GM23338 (cell line): ENCODE data around the gene ADGRD1. TPM values are rescaled to one million over a fixed set of nuclear protein-coding genes. Genes with fewer than 3 reads are reported as not detected.

Experiments used
- ATAC-seq: fragments of 200-7000 bp; cut with Tn5 transposase; 3 replicates; pipeline ENCODE4 v1.9.1; 2020
- DNase-seq: peaks from one replicate; pipeline ENCODE4 v3.0.0-alpha.2; 2015; ENCODE audit warnings: low spot score
- H2AFZ ChIP-seq: fragments of 200-600 bp; sonication (generic); 2 replicates; pipeline ENCODE4 v1.8.0; 2016; ENCODE audit warnings: antibody characterized with exemption, mild to moderate bottlenecking, moderate library complexity
- H3F3A ChIP-seq: fragments of 200-600 bp; sonication (generic); replicated peaks from 2 replicates; pipeline ENCODE4 v1.8.0; 2017; ENCODE audit warnings: antibody characterized with exemption, mixed run types, low read depth
- H3K27ac ChIP-seq: fragments of 200-600 bp; sonication (generic); 2 replicates; pipeline ENCODE4 v1.6.1; 2016; ENCODE audit warnings: low read depth
- H3K27me3 ChIP-seq: fragments of 200-600 bp; sonication (generic); 2 replicates; pipeline ENCODE4 v1.8.0; 2016; ENCODE audit warnings: mild to moderate bottlenecking, mixed run types, moderate library complexity; ENCODE audit not compliant: insufficient read depth
- H3K36me3 ChIP-seq: fragments of 200-600 bp; sonication (generic); 2 replicates; pipeline ENCODE4 v1.8.0; 2016; ENCODE audit warnings: mild to moderate bottlenecking; ENCODE audit not compliant: insufficient read depth
- H3K4me1 ChIP-seq: fragments of 200-600 bp; sonication (generic); 2 replicates; pipeline ENCODE4 v1.8.0; 2016; ENCODE audit warnings: mild to moderate bottlenecking, moderate library complexity; ENCODE audit not compliant: insufficient read depth
- H3K4me2 ChIP-seq: fragments of 200-600 bp; sonication (generic); 2 replicates; pipeline ENCODE4 v1.7.1; 2017; ENCODE audit warnings: mixed run types
- H3K4me3 ChIP-seq: fragments of 200-600 bp; sonication (generic); 2 replicates; pipeline ENCODE4 v1.6.1; 2016; ENCODE audit warnings: mixed run types
- H3K79me2 ChIP-seq: fragments of 200-600 bp; sonication (generic); replicated peaks from 2 replicates; pipeline ENCODE4 v1.8.0; 2017; ENCODE audit warnings: mild to moderate bottlenecking; ENCODE audit not compliant: insufficient read depth
- H3K9me2 ChIP-seq: fragments of 200-600 bp; sonication (generic); 2 replicates; pipeline ENCODE4 v1.8.0; 2017; ENCODE audit not compliant: insufficient read depth
- H4K20me1 ChIP-seq: fragments of 200-600 bp; sonication (generic); replicated peaks from 2 replicates; pipeline ENCODE4 v1.8.0; 2017; ENCODE audit warnings: mild to moderate bottlenecking; ENCODE audit not compliant: insufficient read depth
- H3K27ac Mint-ChIP-seq: 2 replicates; pipeline ENCODE4 v1.8.0; 2020; ENCODE audit warnings: inconsistent platforms, mild to moderate bottlenecking, moderate library complexity, mixed read lengths
- H3K27me3 Mint-ChIP-seq: 3 replicates; pipeline ENCODE4 v1.8.0; 2022; ENCODE audit warnings: low read depth, mild to moderate bottlenecking, moderate library complexity, mixed read lengths, inconsistent platforms; ENCODE audit not compliant: insufficient read depth, poor library complexity
- H3K36me3 Mint-ChIP-seq: 3 replicates; pipeline ENCODE4 v1.8.0; 2021; ENCODE audit warnings: low read depth, mild to moderate bottlenecking, inconsistent platforms, moderate library complexity, mixed read lengths
- H3K4me1 Mint-ChIP-seq: 3 replicates; pipeline ENCODE4 v1.8.0; 2020; ENCODE audit warnings: mild to moderate bottlenecking, inconsistent platforms, mixed read lengths
- H3K4me3 Mint-ChIP-seq: 3 replicates; pipeline ENCODE4 v1.8.0; 2021; ENCODE audit warnings: moderate library complexity, mild to moderate bottlenecking, inconsistent platforms, mixed read lengths
- H3K9me3 Mint-ChIP-seq: 3 replicates; pipeline ENCODE4 v1.8.0; 2020; ENCODE audit warnings: moderate library complexity, mild to moderate bottlenecking, inconsistent platforms, mixed read lengths
- EZH2 ChIP-seq: fragments of 200-600 bp; sonication (generic); IDR thresholded peaks from one replicate; pipeline ENCODE4 v1.8.0; 2017; ENCODE audit warnings: antibody characterized with exemption, mild to moderate bottlenecking, low read depth; ENCODE audit not compliant: unreplicated experiment
- EZH2phosphoT487 ChIP-seq: fragments of 200-600 bp; sonication (generic); IDR thresholded peaks from one replicate; pipeline ENCODE4 v1.8.1; 2018; ENCODE audit warnings: antibody characterized with exemption; ENCODE audit not compliant: unreplicated experiment
- JUNB ChIP-seq: IDR thresholded peaks from one replicate; pipeline ENCODE4 v1.6.1; 2016; ENCODE audit warnings: antibody characterized with exemption; ENCODE audit not compliant: unreplicated experiment
- POLR2AphosphoS5 ChIP-seq: IDR thresholded peaks from 2 replicates; pipeline ENCODE4 v1.6.1; 2016; ENCODE audit warnings: antibody characterized with exemption, low read depth
- STAT1 ChIP-seq: IDR thresholded peaks from one replicate; pipeline ENCODE4 v1.6.1; 2016; ENCODE audit warnings: antibody characterized with exemption; ENCODE audit not compliant: unreplicated experiment
- ZNF114 ChIP-seq: fragments of 250-450 bp; sonication (Bioruptor Pico); IDR thresholded peaks from 2 replicates; pipeline ENCODE4 v1.5.0; 2020; ENCODE audit warnings: mild to moderate bottlenecking, moderate library complexity
- polyA plus RNA-seq: library from polyadenylated mRNA; unstranded; fragments of >200 nt; fragmentation: Nextera tagmentation; extraction: Ambion mirVana; gene quantifications from 2 replicates; pipeline ENCODE4 v1.2.1, GENCODE V29; 2016
- total RNA-seq: library from RNA; depleted of rRNA; stranded (reverse); fragments of >200 nt; shearing (Covaris generic); gene quantifications from 2 replicates; pipeline ENCODE4 v1.2.3, GENCODE V29; 2014
- TF ChIP-seq, protein P1 (sequence below): IDR thresholded peaks from 2 replicates; pipeline ENCODE4 v1.6.1; 2016; ENCODE audit warnings: antibody characterized with exemption
- TF ChIP-seq, protein P2 (sequence below): fragments of 250-450 bp; sonication (Bioruptor Pico); IDR thresholded peaks from 2 replicates; pipeline ENCODE4 v1.5.0; 2020; ENCODE audit warnings: mild to moderate bottlenecking, moderate library complexity
- TF ChIP-seq, protein P3 (sequence below): IDR thresholded peaks from one replicate; pipeline ENCODE4 v1.6.1; 2018; ENCODE audit warnings: antibody characterized with exemption; ENCODE audit not compliant: unreplicated experiment

The ADGRD1 gene
- total and polyA plus RNA-seq, 2 experiments from 2014 or later, result 1.4 TPM; not detected in 1

DNA sequence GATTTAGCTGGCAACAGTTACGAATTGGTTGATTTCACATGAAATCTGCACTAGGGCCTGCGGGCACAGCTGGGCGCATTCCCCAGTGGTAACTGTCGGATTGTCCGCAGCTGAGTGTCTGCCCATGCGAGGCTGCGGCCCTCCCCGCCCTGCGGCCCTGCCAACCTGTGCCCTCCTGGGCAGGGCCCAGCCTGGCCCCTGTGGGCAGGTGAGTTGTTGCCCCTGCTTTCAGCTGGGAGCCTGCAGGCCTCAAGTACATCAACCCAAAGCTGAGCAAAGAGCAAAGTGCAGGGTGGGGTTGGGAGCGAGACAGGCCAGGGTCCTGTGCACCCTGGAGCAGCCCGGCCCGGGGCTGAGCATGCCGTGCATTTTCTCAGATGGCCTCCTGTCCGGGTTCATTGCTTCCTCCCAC is 89.1 kb downstream of the ADGRD1 start:
- Histone ChIP-seq H4K20me1 (no peaks in the 10 kb centered on the region), H3K9me2 (no peaks in the 10 kb centered on the region), H3K4me3 (no peak overlapping the region), H3K4me1 (no peaks in the 10 kb centered on the region), H3K79me2 (no peaks in the 10 kb centered on the region), H3K4me2 (no peak overlapping the region), H3K27ac (no peak overlapping the region), H3K36me3 (no peaks in the 10 kb centered on the region), H2AFZ (no peak overlapping the region), H3F3A (no peaks in the 10 kb centered on the region), H3K27me3 (no peaks in the 10 kb centered on the region)
- DNase-seq (no peak), ATAC-seq (no peak)
- Mint-ChIP-seq H3K27me3 (peaks cover 7% of the 10 kb centered on the region), H3K4me3 (no peak overlapping the region), H3K9me3 (peaks cover 10% of the 10 kb centered on the region), H3K4me1 (no peaks in the 10 kb centered on the region; the same call in 2 of the 3 replicates), H3K36me3 (peaks cover 3% of the 10 kb centered on the region; the same call in 2 of the 3 replicates), H3K27ac (no peak overlapping the region)
- no peak for TF ChIP-seq STAT1
- TF ChIP-seq, protein P1, sequence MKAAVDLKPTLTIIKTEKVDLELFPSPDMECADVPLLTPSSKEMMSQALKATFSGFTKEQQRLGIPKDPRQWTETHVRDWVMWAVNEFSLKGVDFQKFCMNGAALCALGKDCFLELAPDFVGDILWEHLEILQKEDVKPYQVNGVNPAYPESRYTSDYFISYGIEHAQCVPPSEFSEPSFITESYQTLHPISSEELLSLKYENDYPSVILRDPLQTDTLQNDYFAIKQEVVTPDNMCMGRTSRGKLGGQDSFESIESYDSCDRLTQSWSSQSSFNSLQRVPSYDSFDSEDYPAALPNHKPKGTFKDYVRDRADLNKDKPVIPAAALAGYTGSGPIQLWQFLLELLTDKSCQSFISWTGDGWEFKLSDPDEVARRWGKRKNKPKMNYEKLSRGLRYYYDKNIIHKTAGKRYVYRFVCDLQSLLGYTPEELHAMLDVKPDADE, result no peak
- TF ChIP-seq JUNB, result no peak
- TF ChIP-seq POLR2AphosphoS5, result no peak
- TF ChIP-seq EZH2, result no peak
- TF ChIP-seq, protein P2, sequence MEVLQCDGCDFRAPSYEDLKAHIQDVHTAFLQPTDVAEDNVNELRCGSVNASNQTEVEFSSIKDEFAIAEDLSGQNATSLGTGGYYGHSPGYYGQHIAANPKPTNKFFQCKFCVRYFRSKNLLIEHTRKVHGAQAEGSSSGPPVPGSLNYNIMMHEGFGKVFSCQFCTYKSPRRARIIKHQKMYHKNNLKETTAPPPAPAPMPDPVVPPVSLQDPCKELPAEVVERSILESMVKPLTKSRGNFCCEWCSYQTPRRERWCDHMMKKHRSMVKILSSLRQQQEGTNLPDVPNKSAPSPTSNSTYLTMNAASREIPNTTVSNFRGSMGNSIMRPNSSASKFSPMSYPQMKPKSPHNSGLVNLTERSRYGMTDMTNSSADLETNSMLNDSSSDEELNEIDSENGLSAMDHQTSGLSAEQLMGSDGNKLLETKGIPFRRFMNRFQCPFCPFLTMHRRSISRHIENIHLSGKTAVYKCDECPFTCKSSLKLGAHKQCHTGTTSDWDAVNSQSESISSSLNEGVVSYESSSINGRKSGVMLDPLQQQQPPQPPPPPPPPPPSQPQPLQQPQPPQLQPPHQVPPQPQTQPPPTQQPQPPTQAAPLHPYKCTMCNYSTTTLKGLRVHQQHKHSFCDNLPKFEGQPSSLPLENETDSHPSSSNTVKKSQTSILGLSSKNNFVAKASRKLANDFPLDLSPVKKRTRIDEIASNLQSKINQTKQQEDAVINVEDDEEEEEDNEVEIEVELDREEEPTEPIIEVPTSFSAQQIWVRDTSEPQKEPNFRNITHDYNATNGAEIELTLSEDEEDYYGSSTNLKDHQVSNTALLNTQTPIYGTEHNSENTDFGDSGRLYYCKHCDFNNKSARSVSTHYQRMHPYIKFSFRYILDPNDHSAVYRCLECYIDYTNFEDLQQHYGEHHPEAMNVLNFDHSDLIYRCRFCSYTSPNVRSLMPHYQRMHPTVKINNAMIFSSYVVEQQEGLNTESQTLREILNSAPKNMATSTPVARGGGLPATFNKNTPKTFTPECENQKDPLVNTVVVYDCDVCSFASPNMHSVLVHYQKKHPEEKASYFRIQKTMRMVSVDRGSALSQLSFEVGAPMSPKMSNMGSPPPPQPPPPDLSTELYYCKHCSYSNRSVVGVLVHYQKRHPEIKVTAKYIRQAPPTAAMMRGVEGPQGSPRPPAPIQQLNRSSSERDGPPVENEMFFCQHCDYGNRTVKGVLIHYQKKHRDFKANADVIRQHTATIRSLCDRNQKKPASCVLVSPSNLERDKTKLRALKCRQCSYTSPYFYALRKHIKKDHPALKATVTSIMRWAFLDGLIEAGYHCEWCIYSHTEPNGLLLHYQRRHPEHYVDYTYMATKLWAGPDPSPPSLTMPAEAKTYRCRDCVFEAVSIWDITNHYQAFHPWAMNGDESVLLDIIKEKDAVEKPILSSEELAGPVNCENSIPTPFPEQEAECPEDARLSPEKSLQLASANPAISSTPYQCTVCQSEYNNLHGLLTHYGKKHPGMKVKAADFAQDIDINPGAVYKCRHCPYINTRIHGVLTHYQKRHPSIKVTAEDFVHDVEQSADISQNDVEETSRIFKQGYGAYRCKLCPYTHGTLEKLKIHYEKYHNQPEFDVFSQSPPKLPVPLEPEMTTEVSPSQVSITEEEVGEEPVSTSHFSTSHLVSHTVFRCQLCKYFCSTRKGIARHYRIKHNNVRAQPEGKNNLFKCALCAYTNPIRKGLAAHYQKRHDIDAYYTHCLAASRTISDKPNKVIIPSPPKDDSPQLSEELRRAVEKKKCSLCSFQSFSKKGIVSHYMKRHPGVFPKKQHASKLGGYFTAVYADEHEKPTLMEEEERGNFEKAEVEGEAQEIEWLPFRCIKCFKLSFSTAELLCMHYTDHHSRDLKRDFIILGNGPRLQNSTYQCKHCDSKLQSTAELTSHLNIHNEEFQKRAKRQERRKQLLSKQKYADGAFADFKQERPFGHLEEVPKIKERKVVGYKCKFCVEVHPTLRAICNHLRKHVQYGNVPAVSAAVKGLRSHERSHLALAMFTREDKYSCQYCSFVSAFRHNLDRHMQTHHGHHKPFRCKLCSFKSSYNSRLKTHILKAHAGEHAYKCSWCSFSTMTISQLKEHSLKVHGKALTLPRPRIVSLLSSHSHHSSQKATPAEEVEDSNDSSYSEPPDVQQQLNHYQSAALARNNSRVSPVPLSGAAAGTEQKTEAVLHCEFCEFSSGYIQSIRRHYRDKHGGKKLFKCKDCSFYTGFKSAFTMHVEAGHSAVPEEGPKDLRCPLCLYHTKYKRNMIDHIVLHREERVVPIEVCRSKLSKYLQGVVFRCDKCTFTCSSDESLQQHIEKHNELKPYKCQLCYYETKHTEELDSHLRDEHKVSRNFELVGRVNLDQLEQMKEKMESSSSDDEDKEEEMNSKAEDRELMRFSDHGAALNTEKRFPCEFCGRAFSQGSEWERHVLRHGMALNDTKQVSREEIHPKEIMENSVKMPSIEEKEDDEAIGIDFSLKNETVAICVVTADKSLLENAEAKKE (CRISPR knock-in tag), result no peak
- TF ChIP-seq, protein P3, sequence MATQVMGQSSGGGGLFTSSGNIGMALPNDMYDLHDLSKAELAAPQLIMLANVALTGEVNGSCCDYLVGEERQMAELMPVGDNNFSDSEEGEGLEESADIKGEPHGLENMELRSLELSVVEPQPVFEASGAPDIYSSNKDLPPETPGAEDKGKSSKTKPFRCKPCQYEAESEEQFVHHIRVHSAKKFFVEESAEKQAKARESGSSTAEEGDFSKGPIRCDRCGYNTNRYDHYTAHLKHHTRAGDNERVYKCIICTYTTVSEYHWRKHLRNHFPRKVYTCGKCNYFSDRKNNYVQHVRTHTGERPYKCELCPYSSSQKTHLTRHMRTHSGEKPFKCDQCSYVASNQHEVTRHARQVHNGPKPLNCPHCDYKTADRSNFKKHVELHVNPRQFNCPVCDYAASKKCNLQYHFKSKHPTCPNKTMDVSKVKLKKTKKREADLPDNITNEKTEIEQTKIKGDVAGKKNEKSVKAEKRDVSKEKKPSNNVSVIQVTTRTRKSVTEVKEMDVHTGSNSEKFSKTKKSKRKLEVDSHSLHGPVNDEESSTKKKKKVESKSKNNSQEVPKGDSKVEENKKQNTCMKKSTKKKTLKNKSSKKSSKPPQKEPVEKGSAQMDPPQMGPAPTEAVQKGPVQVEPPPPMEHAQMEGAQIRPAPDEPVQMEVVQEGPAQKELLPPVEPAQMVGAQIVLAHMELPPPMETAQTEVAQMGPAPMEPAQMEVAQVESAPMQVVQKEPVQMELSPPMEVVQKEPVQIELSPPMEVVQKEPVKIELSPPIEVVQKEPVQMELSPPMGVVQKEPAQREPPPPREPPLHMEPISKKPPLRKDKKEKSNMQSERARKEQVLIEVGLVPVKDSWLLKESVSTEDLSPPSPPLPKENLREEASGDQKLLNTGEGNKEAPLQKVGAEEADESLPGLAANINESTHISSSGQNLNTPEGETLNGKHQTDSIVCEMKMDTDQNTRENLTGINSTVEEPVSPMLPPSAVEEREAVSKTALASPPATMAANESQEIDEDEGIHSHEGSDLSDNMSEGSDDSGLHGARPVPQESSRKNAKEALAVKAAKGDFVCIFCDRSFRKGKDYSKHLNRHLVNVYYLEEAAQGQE, result no peak
- no peak for TF ChIP-seq EZH2phosphoT487
- no peak for TF ChIP-seq ZNF114 (CRISPR knock-in tag)
